ENCODE results near the gene ERGIC1. TPM values are rescaled to one million over a fixed set of nuclear protein-coding genes. Genes with fewer than 3 reads are reported as not detected.

The ERGIC1 gene
- total and polyA plus RNA-seq, 9 donors = 58.8 to 102 (median 97.5) TPM

- 70% methylated on average over 2 of the region's 4 CpGs for WGBS (ENCODE audit: insufficient coverage)
- no peaks in the 10 kb centered on the region for H3K27me3 ChIP-seq (ENCODE audit: control insufficient read depth, insufficient read depth, low read length)
- peaks cover 29% of the 10 kb centered on the region for H3K36me3 ChIP-seq (ENCODE audit: control insufficient read depth, insufficient read depth, low read length)
- H3K4me3 ChIP-seq (ENCODE audit: low read length) = no peak overlapping the region
- no peak overlapping the region for H3K27ac ChIP-seq (ENCODE audit: low read length)
- DNase-seq = peak; percentile 41
- no peaks in the 10 kb centered on the region for H3K9me3 ChIP-seq (replicated peaks; ENCODE audit: control insufficient read depth, low read depth, low read length)
- peaks cover 17% of the 10 kb centered on the region for H3K4me1 ChIP-seq (ENCODE audit: control insufficient read depth, insufficient read depth, low read length)
Observed at GRCh38 chr5:172952034-172952511, 118.0 kb downstream of the ERGIC1 start.

- no peaks in the 10 kb centered on the region for H3K27me3 ChIP-seq (ENCODE audit: control insufficient read depth, insufficient read depth, low read length)
- no peak for DNase-seq
- 72% methylated on average over 5 of the region's 15 CpGs for WGBS (ENCODE audit: insufficient coverage)
- no peak overlapping the region for H3K4me3 ChIP-seq (ENCODE audit: low read length)
- peak overlapping the region; percentile 47 for H3K27ac ChIP-seq (ENCODE audit: low read length)
- peaks cover 20% of the 10 kb centered on the region for H3K36me3 ChIP-seq (ENCODE audit: control insufficient read depth, insufficient read depth, low read length)
- no peaks in the 10 kb centered on the region for H3K9me3 ChIP-seq (replicated peaks; ENCODE audit: control insufficient read depth, low read depth, low read length)
- H3K4me1 ChIP-seq (ENCODE audit: control insufficient read depth, insufficient read depth, low read length) = peaks cover 17% of the 10 kb centered on the region
Observed at GRCh38 chr5:172953776-172954675, 120.0 kb downstream of the ERGIC1 start.

- Histone ChIP-seq H3K27ac (ENCODE audit: low read length) (peak overlapping the region; percentile 42), H3K4me3 (ENCODE audit: low read length) (no peak overlapping the region), H3K27me3 (ENCODE audit: control insufficient read depth, insufficient read depth, low read length) (no peaks in the 10 kb centered on the region), H3K9me3 (replicated peaks; ENCODE audit: control insufficient read depth, low read depth, low read length) (no peaks in the 10 kb centered on the region), H3K36me3 (ENCODE audit: control insufficient read depth, insufficient read depth, low read length) (peaks cover 14% of the 10 kb centered on the region), H3K4me1 (ENCODE audit: control insufficient read depth, insufficient read depth, low read length) (peaks cover 18% of the 10 kb centered on the region)
- DNase-seq = no peak
- WGBS (ENCODE audit: insufficient coverage) = 73% methylated on average over 5 of the region's 8 CpGs
Observed at GRCh38 chr5:172954751-172955159, 120.7 kb downstream of the ERGIC1 start.

- no peak overlapping the region for H3K27ac ChIP-seq (ENCODE audit: low read length)
- H3K36me3 ChIP-seq (ENCODE audit: control insufficient read depth, insufficient read depth, low read length) = peaks cover 7% of the 10 kb centered on the region
- no peaks in the 10 kb centered on the region for H3K9me3 ChIP-seq (replicated peaks; ENCODE audit: control insufficient read depth, low read depth, low read length)
- no peaks in the 10 kb centered on the region for H3K27me3 ChIP-seq (ENCODE audit: control insufficient read depth, insufficient read depth, low read length)
- no peak for DNase-seq
- no peak overlapping the region for H3K4me3 ChIP-seq (ENCODE audit: low read length)
- WGBS (ENCODE audit: insufficient coverage) = no CpG with 5 or more reads among the region's 3 CpGs
- peaks cover 24% of the 10 kb centered on the region for H3K4me1 ChIP-seq (ENCODE audit: control insufficient read depth, insufficient read depth, low read length)
Observed at GRCh38 chr5:172956228-172956627, 122.2 kb downstream of the ERGIC1 start.

GRCh38 chr5:172956936-172957335, 122.9 kb downstream of the ERGIC1 start:
- DNase-seq = no peak
- no peaks in the 10 kb centered on the region for H3K27me3 ChIP-seq (ENCODE audit: control insufficient read depth, insufficient read depth, low read length)
- H3K36me3 ChIP-seq (ENCODE audit: control insufficient read depth, insufficient read depth, low read length) = peaks cover 8% of the 10 kb centered on the region
- peaks cover 17% of the 10 kb centered on the region for H3K4me1 ChIP-seq (ENCODE audit: control insufficient read depth, insufficient read depth, low read length)
- H3K9me3 ChIP-seq (replicated peaks; ENCODE audit: control insufficient read depth, low read depth, low read length) = no peaks in the 10 kb centered on the region
- H3K27ac ChIP-seq (ENCODE audit: low read length) = no peak overlapping the region
- no peak overlapping the region for H3K4me3 ChIP-seq (ENCODE audit: low read length)
- WGBS (ENCODE audit: insufficient coverage) = 78% methylated on average over 2 of the region's 4 CpGs

GRCh38 chr5:172957458-172957857, 123.4 kb downstream of the ERGIC1 start:
- WGBS (ENCODE audit: insufficient coverage) = 48% methylated on average over 5 of the region's 5 CpGs

GRCh38 chr5:172958331-172959046, 124.4 kb downstream of the ERGIC1 start:
- WGBS (ENCODE audit: insufficient coverage) = 3% methylated on average over 40 of the region's 54 CpGs
- DNase-seq = peak; percentile 52
- peak overlapping the region; percentile 82 for H3K27ac ChIP-seq (ENCODE audit: low read length)

More at GRCh38 chr5:172957458-172957857, 123.4 kb downstream of the ERGIC1 start:
- Histone ChIP-seq H3K4me1 (ENCODE audit: control insufficient read depth, insufficient read depth, low read length) (peaks cover 17% of the 10 kb centered on the region), H3K4me3 (ENCODE audit: low read length) (no peak overlapping the region), H3K9me3 (replicated peaks; ENCODE audit: control insufficient read depth, low read depth, low read length) (no peaks in the 10 kb centered on the region), H3K27me3 (ENCODE audit: control insufficient read depth, insufficient read depth, low read length) (no peaks in the 10 kb centered on the region), H3K36me3 (ENCODE audit: control insufficient read depth, insufficient read depth, low read length) (peaks cover 10% of the 10 kb centered on the region), H3K27ac (ENCODE audit: low read length) (no peak overlapping the region)
- DNase-seq = no peak

GRCh38 chr5:172959824-172960799, 126.1 kb downstream of the ERGIC1 start:
- WGBS (ENCODE audit: insufficient coverage) = 13% methylated on average over 14 of the region's 28 CpGs
- no peaks in the 10 kb centered on the region for H3K27me3 ChIP-seq (ENCODE audit: control insufficient read depth, insufficient read depth, low read length)
- DNase-seq = no peak
- H3K9me3 ChIP-seq (replicated peaks; ENCODE audit: control insufficient read depth, low read depth, low read length) = no peaks in the 10 kb centered on the region
- H3K4me1 ChIP-seq (ENCODE audit: control insufficient read depth, insufficient read depth, low read length) = peaks cover 17% of the 10 kb centered on the region
- peak overlapping the region; percentile 77 for H3K27ac ChIP-seq (ENCODE audit: low read length)
- H3K4me3 ChIP-seq (ENCODE audit: low read length) = peak overlapping the region; percentile 100
- H3K36me3 ChIP-seq (ENCODE audit: control insufficient read depth, insufficient read depth, low read length) = peaks cover 17% of the 10 kb centered on the region

More at GRCh38 chr5:172958331-172959046, 124.4 kb downstream of the ERGIC1 start:
- Histone ChIP-seq H3K27me3 (ENCODE audit: control insufficient read depth, insufficient read depth, low read length) (no peaks in the 10 kb centered on the region), H3K4me3 (ENCODE audit: low read length) (peak overlapping the region; percentile 100), H3K4me1 (ENCODE audit: control insufficient read depth, insufficient read depth, low read length) (peaks cover 17% of the 10 kb centered on the region), H3K9me3 (replicated peaks; ENCODE audit: control insufficient read depth, low read depth, low read length) (no peaks in the 10 kb centered on the region), H3K36me3 (ENCODE audit: control insufficient read depth, insufficient read depth, low read length) (peaks cover 10% of the 10 kb centered on the region)

- no peak for DNase-seq
- Histone ChIP-seq H3K4me1 (ENCODE audit: control insufficient read depth, insufficient read depth, low read length) (no peaks in the 10 kb centered on the region), H3K27ac (ENCODE audit: low read length) (no peak overlapping the region), H3K36me3 (ENCODE audit: control insufficient read depth, insufficient read depth, low read length) (peaks cover 23% of the 10 kb centered on the region), H3K27me3 (ENCODE audit: control insufficient read depth, insufficient read depth, low read length) (no peaks in the 10 kb centered on the region), H3K4me3 (ENCODE audit: low read length) (no peak overlapping the region), H3K9me3 (replicated peaks; ENCODE audit: control insufficient read depth, low read depth, low read length) (no peaks in the 10 kb centered on the region)
- WGBS (ENCODE audit: insufficient coverage) = 91% methylated on average over 2 of the region's 2 CpGs
Observed at GRCh38 chr5:172969921-172970320, 135.9 kb downstream of the ERGIC1 start.

Data from muscle of leg (tissue), 11 donors.